Dedifferentiated amniotic fluid mesenchymal stem cell (primary cell): Measurements from ENCODE around the gene ANKFY1.

Experiments used
- DNase-seq: peaks from one replicate; pipeline ENCODE4 v3.0.0-alpha.2; 2016; ENCODE audit errors: extremely low spot score

ANKFY1 gene, protein sequence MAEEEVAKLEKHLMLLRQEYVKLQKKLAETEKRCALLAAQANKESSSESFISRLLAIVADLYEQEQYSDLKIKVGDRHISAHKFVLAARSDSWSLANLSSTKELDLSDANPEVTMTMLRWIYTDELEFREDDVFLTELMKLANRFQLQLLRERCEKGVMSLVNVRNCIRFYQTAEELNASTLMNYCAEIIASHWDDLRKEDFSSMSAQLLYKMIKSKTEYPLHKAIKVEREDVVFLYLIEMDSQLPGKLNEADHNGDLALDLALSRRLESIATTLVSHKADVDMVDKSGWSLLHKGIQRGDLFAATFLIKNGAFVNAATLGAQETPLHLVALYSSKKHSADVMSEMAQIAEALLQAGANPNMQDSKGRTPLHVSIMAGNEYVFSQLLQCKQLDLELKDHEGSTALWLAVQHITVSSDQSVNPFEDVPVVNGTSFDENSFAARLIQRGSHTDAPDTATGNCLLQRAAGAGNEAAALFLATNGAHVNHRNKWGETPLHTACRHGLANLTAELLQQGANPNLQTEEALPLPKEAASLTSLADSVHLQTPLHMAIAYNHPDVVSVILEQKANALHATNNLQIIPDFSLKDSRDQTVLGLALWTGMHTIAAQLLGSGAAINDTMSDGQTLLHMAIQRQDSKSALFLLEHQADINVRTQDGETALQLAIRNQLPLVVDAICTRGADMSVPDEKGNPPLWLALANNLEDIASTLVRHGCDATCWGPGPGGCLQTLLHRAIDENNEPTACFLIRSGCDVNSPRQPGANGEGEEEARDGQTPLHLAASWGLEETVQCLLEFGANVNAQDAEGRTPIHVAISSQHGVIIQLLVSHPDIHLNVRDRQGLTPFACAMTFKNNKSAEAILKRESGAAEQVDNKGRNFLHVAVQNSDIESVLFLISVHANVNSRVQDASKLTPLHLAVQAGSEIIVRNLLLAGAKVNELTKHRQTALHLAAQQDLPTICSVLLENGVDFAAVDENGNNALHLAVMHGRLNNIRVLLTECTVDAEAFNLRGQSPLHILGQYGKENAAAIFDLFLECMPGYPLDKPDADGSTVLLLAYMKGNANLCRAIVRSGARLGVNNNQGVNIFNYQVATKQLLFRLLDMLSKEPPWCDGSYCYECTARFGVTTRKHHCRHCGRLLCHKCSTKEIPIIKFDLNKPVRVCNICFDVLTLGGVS

GRCh38 chr17:4263282-4264215 lies at the start of gene ANKFY1:
ANKFY1 (minus strand) TSS chr17:4263979; CDS start chr17:4263941, 38 bp downstream.
- DNase-seq: peak; percentile 94

DNA sequence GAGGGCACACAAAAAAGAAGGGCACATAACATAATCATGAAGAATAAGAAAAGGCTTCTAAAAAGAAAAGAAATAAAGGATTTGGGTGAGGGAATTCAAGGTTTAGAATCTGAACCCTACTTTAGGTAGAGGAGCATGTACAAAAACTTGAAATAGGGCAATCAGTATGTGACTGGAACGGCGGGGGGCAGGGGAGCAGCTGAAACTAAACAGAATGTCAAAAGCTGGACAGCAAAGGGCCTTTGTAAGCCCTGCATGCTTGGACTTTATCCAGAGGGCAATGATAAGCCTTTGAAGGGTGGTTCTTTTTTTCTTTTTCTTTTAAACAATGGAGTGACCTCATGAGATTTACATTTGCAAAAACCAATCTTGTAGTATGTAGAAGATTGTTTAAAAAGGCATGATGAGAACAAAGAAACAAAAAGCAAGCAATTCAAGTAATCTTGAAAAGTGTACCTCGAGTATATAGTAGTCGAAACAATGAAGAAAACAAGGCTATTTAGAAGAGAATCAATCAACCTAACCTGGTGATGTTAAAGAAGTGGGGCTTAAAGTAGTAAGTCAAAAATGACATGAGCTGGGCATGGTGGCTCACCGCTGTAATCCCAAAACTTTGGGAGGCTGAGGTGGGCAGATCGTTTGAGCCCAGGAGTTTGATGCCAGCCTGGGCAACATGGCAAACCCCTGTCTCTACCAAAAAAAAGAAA lies 46.7 kb upstream of the ANKFY1 start:
- no peak for DNase-seq

DNA sequence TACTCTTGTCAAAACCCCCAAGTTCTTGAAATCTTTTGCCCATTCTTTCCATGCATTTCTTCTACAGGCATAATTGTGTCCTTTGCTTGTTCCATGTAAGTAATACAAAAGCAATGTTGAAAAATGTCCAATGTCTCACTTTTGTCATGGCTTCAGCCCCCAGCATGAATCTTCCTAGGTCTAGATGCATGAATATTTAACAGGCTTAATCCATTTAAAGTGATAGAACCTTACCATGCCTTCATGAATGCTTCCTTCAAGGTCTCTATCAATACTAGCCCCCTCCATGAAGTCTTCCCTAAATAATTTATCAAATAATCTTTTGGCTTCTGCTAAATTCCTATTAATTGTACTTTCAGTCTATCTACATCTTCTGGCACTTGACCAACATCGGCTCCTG lies 46.1 kb upstream of the ANKFY1 start:
- no peak for DNase-seq

DNA sequence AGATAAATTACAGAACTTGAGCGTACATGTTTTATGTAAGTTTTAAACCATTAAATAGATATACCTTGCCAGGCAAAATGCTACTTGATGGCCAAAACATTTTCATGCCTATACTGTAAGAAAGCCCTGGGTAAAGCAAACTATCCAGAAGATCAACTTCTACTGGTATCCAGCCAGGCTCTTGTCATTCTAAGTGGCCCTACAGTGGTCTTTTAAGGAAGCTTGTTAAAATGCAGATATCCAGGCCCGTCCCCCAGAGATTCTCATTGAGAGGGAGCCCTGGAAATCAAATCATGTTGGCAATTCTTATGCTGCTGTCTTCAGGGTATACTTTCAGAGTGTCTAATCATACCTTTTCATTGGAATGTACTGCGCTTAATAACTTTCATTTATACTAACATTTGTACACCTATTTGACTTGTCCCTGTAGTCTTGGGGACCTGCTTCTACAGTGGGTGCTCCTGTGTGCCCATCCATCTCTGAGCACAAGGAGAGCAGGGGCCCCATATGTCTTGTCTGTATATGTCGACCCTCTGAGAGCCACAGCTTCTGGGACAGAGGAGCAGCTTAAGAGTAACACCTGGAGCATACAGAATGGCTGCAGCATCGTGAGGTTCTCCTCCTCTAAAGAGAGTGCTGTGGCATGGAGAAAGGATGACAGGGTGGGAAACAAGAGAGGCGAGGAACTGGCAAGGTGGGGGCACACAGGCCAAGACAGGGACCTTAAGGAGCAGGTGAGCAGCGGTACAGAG lies 43.6 kb upstream of the ANKFY1 start:
- no peak for DNase-seq

DNA sequence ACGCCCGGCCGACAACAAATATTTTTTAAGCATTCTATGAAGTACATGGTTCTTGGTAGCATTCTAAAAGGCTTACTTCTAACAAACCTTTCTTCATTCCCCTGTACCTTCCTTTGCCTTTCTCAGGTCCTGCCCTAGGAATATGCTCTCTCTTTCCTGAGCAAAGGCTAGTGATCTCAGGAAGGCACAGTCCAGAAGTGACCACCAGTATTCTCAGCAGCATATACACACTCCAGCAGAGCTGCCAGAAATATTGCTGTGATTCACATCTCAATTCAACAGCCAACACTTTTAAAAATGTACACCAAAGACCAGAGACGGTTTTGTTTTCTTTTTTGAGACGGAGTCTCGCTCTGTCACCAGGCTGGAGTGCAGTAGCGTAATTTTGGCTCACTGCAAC lies 41.4 kb upstream of the ANKFY1 start:
- DNase-seq: peak; percentile 5

DNA sequence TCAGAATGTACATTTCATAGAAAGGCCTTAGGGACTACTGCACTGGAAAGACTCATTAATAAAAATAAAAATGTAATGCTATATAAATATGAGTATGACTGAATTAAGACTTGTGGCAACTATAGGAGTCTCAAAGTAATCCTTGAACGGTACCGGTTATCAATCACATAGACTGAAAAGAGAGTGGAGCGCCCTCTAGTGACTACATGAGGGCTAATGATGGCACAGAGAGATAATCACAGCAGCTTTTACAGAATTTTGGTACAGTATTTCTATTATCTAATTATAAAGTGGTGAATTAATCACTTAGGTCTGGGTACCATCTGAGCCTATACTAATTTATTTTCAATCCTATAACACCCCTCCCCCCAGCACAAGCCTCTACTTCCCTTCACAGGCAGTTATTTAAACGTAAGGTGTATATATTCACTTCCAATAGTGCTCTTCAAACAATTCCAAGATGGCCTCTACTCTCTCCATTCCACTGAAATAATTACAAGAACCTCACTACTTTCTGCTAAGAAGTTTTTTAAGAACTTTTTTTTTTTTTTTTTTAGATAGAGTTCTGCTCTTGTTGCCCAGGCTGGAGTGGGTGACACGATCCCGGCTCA lies 40.7 kb upstream of the ANKFY1 start:
- peak; percentile 19 for DNase-seq

GRCh38 chr17:4301066-4301465 lies 37.3 kb upstream of the ANKFY1 start:
- no peak for DNase-seq

- no peak for DNase-seq
Measured at GRCh38 chr17:4297351-4297750, 33.6 kb upstream of the ANKFY1 start.

- DNase-seq: no peak
Measured at GRCh38 chr17:4295686-4296085, 31.9 kb upstream of the ANKFY1 start.

GRCh38 chr17:4293572-4293971 lies 29.8 kb upstream of the ANKFY1 start:
- DNase-seq: no peak

GRCh38 chr17:4287710-4288109 lies 23.9 kb upstream of the ANKFY1 start:
- no peak for DNase-seq

DNA sequence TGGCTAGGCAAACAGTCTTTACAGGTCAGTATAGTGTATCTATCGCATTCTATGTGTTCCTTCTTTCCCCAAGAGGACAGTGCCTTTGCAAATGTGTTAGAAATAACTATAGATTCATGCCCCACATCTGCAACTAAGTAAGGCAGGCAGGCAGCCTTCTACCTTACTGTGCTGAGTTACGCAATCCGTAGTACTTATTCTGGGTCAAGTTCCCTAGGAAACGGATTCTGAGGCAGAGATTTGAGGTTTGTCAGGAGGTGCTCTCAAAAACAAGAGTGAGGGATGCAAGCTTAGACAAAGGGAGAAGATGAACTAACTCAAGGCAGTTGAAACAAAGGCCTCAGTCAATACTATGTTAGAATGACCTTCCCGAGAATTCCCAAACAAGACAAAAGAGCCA lies 12.7 kb upstream of the ANKFY1 start:
- no peak for DNase-seq

- no peak for DNase-seq
Measured at GRCh38 chr17:4272972-4273368, 9.2 kb upstream of the ANKFY1 start.

GRCh38 chr17:4272213-4272971 lies 8.6 kb upstream of the ANKFY1 start:
- DNase-seq: no peak

- no peak for DNase-seq
Measured at GRCh38 chr17:4270736-4271135, 7.0 kb upstream of the ANKFY1 start.

GRCh38 chr17:4269915-4270314 lies 6.1 kb upstream of the ANKFY1 start:
- no peak for DNase-seq

DNA sequence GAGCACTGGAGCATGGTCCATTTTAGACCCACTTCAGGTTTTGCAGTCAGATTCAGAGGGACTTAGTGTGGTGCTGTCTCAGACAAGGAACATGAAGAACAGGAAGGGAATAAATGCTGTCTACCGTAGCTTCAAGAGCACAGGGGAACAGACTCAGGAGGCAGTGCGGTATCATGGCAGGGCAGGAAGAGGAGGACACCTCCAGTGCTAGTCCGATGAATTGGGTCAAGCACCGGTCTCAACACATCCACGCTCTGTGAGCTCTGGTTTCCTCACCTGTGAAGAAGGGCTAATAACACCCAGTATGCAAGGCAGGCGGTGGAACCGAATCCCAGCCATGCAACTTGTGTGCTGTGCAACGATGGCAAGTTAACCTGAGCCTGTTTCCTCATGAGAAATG lies 3.6 kb upstream of the ANKFY1 start:
- no peak for DNase-seq

- no peak for DNase-seq
Measured at GRCh38 chr17:4266550-4266949, 2.8 kb upstream of the ANKFY1 start.

GRCh38 chr17:4262703-4263102 lies 1.1 kb downstream of the ANKFY1 start:
- DNase-seq: no peak
